HG03457 (cell line): ENCODE results near the gene SLC1A1.
"Not testable (repeated sequence)": the region's sequence is repeated elsewhere in the genome, so short reads cannot be mapped to it uniquely, and the experiment has no call there.

ENCODE experiments used
- ATAC-seq: cut with Tn5 transposase; IDR thresholded peaks from one replicate; pipeline ENCODE4 v1.9.1; 2021; ENCODE audit warnings: moderate number of reproducible peaks; ENCODE audit not compliant: unreplicated experiment

The SLC1A1 gene

DNA sequence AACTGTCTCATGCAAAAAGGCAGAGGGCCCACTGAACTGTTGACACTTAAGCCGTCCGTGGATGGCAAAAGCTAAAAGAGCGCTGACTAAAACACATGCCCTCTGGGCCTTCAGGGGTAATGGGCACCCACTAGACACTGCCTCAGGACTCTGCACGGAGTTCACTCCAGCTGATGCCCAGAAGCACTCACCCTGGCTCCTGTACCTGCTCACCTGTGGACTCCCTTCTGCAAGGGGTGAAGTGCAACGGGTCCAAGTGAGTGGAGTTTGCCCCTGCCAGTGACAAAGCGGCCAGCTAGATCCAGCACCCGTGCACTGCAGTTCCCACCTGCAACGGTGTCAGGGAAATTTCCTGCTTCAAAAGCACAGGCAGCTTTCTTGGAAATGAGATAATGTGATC, 50.2 kb downstream of the SLC1A1 start:
- no peak for ATAC-seq

- no peak for ATAC-seq
These were observed 51.0 kb downstream of the SLC1A1 start for GRCh38 chr9:4541281-4541680.

- ATAC-seq = no peak
These were observed 51.6 kb downstream of the SLC1A1 start for GRCh38 chr9:4541856-4542255.

- ATAC-seq = not testable (repeated sequence)
These were observed 54.4 kb downstream of the SLC1A1 start for GRCh38 chr9:4544714-4545113.

- no peak for ATAC-seq
These were observed 56.7 kb downstream of the SLC1A1 start for GRCh38 chr9:4547016-4547415.

DNA sequence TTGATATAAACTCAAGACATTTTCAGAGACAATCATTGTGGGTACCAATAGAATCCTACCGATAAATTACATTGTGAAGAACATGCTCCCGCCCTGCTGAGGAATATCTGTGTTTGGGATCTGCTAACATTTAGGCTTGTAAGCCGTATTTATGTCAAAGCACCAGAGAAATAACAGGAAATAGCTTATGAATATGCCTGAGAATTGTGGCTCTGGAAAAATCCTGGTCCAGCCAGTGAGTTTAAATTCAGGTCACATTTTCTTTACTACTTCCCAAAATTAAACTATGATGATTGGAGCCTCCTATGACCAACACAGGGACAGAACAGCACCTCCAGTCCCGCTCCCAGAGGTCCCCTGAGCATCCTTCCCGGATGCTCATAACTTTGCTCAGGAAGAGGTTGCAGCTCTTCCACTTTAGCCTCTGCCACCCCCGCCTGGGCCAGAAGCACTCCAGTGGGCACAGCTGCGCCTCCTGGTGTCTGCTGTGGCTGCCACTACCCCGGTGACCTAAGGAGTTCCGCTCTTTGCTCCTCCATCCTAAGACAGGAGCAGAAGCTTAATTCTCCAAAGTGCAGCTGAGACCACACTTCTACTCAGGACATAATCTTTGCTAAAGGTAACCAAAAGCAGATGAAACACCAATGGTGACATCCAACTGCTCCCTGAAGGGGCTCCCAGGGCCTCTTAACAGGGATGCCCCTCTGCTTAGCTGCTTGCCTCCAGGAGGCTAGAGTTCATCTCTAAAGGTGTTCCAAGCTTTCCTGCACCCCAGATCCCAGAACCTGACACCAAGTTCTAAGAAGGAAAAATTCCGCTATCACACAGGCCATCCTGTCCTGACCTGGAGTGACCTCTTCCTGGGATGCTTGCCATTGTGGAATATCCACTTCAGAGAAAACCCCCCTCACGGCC, 58.8 kb downstream of the SLC1A1 start:
- ATAC-seq = no peak

- no peak for ATAC-seq
These were observed 59.6 kb downstream of the SLC1A1 start for GRCh38 chr9:4549751-4550295.

- ATAC-seq = no peak
These were observed 60.7 kb downstream of the SLC1A1 start for GRCh38 chr9:4550777-4551484.

- no peak for ATAC-seq
These were observed 63.7 kb downstream of the SLC1A1 start for GRCh38 chr9:4553951-4554381.

DNA sequence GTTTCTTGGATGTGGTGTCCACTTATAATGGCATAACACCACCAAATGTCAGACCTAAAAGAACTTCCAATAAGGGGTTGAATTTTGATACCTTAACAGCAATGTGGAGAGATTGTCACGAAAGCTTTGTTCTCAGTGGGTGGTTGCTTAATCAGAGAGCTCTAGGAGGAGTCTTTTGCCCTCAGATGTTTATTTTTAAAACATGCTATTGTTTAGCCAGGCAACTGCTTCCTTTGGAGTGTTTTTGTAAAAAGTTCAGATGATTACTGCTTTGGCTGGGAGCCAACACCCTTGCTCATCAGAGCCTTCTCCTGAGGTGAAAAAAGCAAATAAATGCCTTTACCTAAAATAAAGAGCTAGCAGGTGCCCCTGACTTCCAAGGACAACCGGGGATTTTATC, 65.0 kb downstream of the SLC1A1 start:
- ATAC-seq = no peak

DNA sequence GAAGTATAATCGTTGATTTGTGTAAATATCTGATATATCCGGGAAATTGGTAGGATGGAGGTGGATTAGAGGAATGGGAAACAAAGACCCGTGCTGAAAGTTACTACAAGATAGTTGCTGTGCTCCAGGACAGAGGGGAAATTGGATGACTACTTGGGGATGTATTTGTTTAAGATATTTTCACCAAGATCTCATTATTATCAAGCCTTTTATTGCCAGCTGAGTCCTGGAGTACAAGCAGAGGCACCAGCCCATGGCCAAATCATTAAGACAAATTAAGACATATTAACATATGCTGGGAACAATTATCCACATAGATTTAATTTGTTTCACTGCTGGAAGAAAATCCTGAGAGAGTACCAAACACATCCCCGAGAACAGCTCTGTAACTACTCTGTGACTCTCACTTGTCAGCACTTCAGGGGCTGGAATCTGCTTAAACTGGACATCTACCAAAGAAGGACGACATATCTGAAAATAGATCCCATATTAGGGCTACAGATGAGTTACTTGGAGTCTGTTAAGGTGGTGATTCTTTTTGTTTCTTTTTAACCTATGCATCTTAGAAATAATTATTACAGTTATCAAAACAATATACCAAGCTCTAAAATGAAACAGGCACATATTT, 68.2 kb downstream of the SLC1A1 start:
- ATAC-seq = no peak

DNA sequence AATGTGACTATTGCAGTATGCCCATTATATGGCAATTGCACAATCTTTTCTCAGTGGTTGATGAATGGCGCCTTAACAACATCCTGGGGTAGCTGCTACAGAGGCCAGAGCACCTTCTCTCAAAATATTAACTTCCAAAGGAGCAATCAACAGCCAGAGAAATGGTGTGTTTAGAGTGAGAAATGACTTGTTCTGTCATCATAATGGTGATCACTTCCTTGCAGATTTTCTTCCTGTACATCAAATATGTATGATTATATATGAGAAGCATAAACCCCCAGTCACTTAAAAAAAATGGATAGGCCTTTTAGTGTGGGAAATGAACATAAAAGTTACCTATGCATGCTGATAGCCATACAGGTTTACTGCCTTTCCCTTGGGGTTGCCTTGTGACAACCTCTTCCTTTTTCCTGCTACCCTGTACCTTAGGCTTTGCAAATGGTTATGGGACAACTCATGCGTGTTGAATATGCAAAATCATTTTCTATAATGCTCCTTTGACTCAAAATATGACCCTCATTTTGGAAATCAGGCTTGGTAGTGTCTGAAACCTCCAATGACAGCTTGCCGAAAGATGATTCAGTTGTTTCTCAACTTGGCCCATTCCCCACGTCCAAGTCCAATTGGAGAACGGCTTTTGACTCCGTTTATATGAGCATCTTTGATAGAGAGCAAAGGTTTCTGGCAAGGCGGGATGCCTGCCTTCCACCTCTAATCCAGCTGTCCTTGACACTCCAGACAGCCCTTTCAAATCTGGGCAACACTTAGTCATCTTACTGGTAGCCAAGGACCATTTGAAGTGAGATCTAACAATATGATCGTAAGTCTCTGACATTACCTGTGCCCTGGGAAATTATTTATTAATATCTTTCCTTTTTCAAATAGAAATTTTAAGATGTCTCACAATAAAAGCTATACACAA, 69.3 kb downstream of the SLC1A1 start:
- ATAC-seq = peak; percentile 78

DNA sequence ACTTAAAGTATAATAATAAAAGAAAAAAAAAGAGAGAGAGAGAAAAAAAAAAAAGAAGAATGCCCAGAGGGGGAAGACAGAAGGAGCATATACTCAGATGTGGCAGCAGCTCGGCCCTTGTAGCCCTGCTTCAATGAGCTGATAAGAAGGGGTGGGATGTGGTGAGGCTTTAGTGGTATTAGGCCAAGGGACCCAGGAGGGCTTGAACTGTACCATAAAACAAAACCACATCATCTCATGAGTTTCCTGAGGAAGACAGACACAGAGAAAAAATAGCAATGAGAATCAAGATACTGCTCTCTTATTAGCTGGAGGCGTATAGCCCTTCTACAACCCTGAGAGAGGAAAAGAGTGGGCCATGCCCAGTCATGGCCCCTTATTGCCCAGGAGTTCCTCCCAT, 72.8 kb downstream of the SLC1A1 start:
- no peak for ATAC-seq

DNA sequence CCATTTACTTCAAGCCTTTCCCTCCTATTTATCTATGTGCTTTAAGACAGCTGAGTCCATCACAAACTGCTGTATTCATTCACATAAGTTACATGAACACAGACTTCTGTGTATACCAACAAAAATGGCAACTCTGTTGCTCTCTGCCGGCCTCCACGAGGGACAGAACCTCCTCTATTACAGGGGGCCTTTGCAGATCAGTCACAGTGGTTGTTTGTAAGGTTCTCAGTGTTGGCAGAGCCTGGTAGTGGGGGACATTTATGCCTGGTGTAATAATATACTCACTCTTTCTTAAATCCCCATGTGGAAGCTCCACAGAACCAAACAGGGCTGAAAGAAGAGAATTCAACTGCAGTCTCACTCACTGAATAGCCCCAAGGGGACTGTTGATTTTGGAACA, 76.5 kb downstream of the SLC1A1 start:
- no peak for ATAC-seq

DNA sequence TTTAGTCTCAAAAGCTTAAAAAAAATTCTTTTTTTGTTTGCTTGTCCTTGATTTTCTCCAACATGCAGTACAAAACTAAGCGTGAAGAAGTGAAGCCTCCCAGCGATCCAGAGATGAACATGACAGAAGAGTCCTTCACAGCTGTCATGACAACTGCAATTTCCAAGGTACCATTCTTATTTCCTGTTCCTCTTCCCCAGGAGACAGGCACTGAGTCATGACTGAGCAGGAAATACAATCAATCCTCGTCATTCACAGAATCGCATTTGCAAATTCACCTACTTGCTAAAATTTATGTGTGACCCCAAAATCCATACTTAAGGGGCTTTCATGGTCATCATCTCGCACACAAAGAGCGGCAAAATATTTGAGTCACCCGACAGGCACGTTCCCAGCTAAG, 77.3 kb downstream of the SLC1A1 start:
- ATAC-seq = no peak

DNA sequence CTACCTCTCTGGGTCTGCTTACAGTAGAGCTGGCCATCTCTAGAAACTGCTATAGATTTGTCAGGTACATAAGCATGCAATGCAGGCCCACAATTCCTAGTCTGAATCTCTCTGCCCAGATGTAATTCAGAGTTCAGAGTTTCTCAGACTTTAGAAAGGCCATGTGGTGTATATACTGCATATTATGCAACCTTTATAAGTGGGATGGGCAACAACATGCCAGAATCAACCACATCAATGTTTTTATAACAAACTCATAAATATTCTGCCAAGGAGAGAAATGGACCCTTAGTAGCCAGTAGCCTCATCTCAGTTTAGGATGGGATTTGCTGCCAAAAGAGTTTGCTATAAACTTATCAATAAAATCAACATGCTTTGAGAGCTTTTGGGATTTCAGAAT, 78.8 kb downstream of the SLC1A1 start:
- no peak for ATAC-seq

DNA sequence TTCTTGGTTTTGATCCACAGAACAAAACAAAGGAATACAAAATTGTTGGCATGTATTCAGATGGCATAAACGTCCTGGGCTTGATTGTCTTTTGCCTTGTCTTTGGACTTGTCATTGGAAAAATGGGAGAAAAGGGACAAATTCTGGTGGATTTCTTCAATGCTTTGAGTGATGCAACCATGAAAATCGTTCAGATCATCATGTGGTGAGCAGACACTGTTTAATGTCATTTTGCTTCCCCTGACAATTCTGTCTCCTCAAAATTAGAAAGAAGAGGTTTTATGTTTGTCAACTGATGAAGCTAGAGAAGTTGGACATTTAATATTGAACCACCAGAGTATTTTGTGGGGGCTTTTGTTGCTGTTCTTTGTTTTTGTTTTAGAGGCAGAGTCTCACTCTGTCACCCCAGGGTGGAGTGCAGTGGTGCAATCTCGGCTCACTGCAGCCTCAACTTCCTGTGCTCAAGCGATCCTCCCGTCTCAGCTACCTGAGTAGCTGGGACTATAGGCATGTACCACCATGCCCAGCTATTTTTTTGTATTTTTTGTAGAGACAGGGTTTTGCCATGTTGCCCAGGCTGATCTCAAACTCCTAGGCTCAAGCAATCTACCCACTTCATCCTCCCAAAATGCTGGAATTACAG, 82.0 kb downstream of the SLC1A1 start:
- no peak for ATAC-seq

GRCh38 chr9:4573176-4573575, 82.9 kb downstream of the SLC1A1 start:
- no peak for ATAC-seq

DNA sequence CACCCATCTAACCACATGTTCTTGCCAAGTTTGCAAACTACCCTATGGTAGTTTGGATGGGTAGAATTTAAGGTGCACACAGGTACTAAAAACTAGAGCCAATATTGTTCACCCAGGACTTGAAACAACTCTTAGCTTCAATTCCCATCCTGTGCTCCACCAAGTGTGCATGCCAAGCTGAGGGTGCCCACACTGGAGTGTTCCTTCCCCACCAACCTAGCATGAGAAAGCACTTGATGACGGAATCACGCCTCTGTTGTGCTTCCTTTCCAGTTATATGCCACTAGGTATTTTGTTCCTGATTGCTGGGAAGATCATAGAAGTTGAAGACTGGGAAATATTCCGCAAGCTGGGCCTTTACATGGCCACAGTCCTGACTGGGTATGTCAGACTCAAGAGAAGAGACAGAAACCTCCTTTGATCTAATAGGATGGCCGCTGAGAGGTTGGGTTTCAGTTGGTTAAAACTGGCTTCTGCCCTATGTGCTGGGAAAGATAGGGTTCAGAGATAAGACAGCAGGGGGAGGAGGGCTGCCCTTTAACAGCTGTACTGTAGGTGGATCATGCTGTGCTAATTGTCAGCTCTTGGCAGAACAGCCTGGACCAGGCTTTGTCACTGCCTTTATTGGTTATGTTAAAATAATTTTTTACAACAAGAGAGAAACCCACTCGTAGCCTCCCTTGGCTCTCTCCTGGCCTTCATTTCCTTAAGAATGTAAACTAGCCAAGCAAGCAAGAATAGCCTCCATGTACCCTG, 83.5 kb downstream of the SLC1A1 start:
- no peak for ATAC-seq
